Measurements from ENCODE around the gene SLC35G6.

The SLC35G6 gene

DNA sequence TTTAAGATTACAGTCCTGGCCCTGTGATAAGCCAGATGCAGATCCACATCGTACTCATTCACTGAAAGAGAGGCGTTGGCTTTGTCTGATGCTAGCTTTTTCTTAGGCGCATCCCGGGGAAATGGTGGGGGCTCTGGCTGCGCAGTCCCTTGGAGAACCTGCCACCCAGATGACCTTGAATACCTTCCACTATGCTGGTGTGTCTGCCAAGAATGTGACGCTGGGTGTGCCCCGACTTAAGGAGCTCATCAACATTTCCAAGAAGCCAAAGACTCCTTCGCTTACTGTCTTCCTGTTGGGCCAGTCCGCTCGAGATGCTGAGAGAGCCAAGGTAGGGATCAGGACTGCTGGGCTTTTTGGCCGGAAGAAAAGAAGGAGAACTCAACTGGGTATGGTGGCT lies 26.9 kb downstream of the SLC35G6 start:
- DNase-seq, result no peak

DNA sequence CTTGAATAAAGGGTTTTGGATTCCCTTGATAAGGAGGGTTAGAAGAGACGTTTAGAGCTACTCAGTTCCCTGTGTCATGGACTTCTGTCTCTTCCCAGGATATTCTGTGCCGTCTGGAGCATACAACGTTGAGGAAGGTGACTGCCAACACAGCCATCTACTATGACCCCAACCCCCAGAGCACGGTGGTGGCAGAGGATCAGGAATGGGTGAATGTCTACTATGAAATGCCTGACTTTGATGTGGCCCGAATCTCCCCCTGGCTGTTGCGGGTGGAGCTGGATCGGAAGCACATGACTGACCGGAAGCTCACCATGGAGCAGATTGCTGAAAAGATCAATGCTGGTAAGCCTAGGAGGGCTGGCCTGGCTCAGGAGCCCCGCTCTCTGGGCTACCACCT lies 27.6 kb downstream of the SLC35G6 start:
- DNase-seq, result no peak

DNA sequence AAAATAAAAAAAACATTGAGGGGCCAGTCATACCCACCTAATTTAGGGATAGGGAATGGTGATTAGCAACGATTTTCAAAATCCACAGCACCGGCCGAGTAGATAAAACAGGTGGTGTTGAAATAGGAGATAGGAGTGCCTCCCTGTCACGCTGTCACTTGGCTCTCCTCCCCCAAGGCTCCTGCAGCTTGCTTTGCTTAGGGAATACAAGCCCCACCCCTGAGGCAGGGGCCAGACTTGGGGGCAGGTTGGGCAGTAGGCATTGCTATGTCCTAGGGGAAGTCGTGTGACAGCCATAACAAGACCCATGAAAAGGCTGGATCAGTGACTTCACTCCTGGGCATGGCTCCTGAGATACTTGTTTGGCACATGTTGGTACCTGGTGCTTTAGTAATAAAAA lies 28.7 kb downstream of the SLC35G6 start:
- no peak for DNase-seq

DNA sequence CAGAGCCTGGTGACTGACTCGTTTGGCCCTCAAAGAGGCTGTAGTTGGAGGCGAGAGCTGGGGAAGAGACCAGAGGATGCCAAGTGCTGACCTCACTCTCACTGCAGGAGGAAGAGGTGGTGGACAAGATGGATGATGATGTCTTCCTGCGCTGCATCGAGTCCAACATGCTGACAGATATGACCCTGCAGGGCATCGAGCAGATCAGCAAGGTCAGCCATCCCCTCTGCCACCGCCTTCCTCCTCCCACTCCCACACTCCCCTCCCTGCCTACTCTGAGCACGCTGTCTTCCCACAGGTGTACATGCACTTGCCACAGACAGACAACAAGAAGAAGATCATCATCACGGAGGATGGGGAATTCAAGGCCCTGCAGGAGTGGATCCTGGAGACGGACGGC lies 29.9 kb downstream of the SLC35G6 start:
- DNase-seq, result no peak

DNA sequence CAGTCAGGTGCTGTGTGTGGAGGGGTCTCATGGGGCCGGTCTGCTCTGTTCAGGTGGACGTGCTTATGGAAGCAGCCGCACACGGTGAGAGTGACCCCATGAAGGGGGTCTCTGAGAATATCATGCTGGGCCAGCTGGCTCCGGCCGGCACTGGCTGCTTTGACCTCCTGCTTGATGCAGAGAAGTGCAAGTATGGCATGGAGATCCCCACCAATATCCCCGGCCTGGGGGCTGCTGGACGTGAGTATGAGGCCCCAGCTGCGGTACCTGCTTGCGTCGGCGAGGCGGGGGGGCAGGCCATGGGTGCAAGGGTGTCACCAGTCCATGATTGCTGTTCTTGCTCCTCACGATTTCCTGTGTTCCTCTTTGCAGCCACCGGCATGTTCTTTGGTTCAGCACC lies 30.9 kb downstream of the SLC35G6 start:
- no peak for DNase-seq

DNA sequence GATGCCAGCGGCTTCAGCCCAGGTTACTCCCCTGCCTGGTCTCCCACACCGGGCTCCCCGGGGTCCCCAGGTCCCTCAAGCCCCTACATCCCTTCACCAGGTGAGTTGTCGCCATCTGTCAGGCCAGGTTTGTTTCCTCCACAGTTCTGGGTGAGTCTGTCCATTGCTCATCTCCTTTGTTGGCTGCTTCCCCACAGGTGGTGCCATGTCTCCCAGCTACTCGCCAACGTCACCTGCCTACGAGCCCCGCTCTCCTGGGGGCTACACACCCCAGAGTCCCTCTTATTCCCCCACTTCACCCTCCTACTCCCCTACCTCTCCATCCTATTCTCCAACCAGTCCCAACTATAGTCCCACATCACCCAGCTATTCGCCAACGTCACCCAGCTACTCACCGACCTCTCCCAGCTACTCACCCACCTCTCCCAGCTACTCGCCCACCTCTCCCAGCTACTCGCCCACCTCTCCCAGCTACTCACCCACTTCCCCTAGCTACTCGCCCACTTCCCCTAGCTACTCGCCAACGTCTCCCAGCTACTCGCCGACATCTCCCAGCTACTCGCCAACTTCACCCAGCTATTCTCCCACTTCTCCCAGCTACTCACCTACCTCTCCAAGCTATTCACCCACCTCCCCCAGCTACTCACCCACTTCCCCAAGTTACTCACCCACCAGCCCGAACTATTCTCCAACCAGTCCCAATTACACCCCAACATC lies 31.7 kb downstream of the SLC35G6 start:
- DNase-seq, result no peak

DNA sequence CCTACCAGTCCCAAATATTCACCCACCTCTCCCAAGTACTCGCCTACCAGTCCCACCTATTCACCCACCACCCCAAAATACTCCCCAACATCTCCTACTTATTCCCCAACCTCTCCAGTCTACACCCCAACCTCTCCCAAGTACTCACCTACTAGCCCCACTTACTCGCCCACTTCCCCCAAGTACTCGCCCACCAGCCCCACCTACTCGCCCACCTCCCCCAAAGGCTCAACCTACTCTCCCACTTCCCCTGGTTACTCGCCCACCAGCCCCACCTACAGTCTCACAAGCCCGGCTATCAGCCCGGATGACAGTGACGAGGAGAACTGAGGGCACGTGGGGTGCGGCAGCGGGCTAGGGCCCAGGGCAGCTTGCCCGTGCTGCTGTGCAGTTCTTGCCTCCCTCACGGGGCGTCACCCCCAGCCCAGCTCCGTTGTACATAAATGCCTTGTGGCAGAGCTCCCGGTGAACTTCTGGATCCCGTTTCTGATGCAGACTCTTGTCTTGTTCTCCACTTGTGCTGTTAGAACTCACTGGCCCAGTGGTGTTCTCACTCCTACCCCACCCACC lies 32.7 kb downstream of the SLC35G6 start:
- no peak for DNase-seq

DNA sequence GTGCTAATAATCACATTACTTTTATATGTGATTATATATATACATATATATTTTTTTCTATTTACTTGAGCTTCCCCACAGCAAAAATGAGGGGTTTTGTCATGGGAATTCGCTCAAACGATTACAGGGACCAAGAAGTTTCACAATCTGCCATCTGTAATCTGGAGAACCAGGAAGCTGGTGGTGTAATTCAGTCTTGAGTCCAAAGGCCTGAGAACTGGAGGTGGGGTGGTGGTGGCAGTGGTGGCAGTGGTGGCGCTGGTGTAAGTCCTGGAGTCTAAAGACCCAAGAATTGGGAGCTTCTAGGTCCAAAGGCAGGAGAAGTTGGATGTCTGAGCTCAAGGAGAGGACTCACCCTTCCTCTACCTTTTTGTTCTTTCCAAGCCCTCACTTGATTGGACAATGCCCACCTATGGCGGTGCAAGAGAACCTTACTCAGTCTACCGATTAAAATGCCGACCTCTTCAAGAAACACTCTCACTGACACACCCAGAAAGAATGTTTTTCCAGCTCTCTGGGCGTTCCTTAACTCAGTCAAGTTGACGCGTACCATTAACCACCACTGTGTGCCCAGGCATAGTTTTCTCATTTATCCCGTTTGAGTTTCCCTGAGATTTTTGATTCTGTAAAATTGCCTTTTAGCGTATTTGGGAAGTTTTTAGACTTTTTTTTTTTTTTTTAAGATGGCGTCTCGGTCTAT lies 34.8 kb downstream of the SLC35G6 start:
- DNase-seq, result peak; percentile 12

DNA sequence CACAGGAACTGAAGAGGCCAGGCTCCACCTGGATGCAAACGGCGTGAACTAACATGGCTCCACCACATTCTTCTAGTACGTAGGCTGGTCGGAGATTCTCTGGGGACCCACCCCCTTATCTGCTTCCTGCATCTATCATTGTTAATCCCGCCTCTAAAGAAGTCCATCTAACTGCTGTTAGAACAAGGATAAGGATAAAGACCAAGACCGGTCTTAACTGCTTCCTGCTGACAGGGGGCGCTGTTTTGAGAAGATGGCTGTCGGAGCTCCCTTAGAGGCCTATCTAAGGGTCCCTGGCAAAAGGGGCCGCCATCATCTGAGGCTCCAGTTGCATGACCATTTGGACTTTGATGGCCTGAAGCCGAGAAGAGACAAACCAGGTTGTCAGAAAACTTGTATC lies 41.8 kb downstream of the SLC35G6 start:
- DNase-seq, result peak; percentile 13

DNA sequence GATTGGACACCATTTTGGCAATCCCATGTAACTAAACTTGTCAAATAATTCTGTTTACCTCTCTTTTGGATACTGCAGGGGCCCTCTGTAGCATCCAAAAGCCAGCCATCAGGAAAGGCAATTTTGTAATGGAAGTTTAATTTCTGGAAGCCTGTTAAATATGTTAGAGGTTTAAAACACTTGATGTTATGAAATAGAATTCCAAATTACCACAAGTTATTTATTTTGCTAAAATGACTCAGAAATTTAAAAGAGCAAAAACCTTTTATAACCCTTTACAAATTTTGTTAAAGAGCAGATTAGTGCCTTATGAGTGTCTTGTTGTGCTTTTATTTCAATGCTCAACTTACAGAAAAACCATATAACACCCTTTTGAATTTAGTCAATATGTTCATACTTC lies 47.6 kb downstream of the SLC35G6 start:
- no peak for DNase-seq

DNA sequence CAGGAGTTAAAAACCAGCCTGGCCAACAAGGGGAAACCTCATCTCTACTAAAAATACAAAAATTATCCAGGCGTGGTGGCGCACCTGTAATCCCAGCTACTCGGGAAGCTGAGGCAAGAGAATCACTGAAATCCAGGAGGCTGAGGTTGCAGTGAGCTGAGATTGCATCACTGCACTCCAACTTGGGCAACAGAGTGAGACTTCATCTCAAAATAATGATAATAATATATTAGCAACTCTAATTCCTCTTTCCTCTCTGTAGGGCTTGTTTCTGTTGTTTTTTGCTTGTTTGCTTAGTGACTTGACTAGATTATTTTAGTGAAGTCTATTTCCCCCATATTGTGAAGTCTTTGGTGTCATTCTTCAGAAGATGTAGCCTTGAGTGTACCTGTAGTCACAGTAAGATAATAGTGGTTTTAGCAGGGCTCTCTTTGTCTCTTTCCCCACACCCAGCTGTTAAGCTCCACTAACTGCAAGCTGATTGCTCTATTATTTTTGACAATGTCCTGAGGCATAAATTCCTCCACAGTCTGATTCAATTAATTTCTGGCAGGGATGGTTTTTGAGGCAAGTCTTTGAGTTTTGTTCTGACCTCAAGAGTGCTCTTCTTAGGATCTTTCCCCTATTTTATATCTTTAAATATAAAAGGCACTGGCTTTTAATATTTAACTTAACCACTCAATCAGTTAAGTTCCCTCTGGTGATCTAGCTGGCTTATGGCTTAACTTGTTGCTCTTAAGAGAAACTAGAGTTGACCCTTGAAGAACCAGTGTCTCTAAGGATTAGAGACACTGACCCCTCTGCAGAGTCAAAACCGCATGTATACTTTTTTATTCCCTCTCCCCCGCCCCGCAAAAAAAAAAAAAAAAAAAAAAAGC lies 49.0 kb downstream of the SLC35G6 start:
- no peak for DNase-seq
